IMR-90 (cell line): ENCODE results near the gene TOR1AIP2. TPM values are rescaled to one million over a fixed set of nuclear protein-coding genes. Genes with fewer than 3 reads are reported as not detected.

Experiments used
- ATAC-seq: fragments of 200-7000 bp; cut with Tn5 transposase; 2 replicates; pipeline ENCODE4 v1.9.1; 2020; ENCODE audit warnings: low read depth, mild to moderate bottlenecking, moderate library complexity
- BruUV-seq: library from RNA; stranded (reverse); fragments of 400-500 nt; replicated peaks from 2 replicates; lab custom pipeline; 2021; lab: Mats Ljungman, UMichigan
- CTCF ChIA-PET: fragments of 300-600 bp; formaldehyde crosslinking; extraction: SDS; loops from one replicate; lab custom pipeline; 2021; ENCODE audit warnings: antibody characterized with exemption; lab: Yijun Ruan, JAX
- POLR2A ChIA-PET: fragments of 300-600 bp; sonication (Branson Sonifier 250); formaldehyde crosslinking; loops from one replicate; lab custom pipeline; 2022; ENCODE audit warnings: antibody characterized with exemption; ENCODE audit not compliant: unreplicated experiment; lab: Charles Lee
- DNase-seq: peaks from one replicate; pipeline ENCODE4 v3.0.0; 2013
- H2AFZ ChIP-seq: replicated peaks from 2 replicates; pipeline ENCODE3; 2013; ENCODE audit warnings: low read length, mild to moderate bottlenecking; ENCODE audit not compliant: poor library complexity
- H2AK5ac ChIP-seq: 2 replicates; pipeline ENCODE4 v1.6.1; 2013; ENCODE audit warnings: low read depth, low read length, inconsistent platforms
- H2AK9ac ChIP-seq: replicated peaks from 2 replicates; pipeline ENCODE3; 2013; ENCODE audit warnings: mild to moderate bottlenecking, low read depth, low read length, moderate library complexity; ENCODE audit not compliant: poor library complexity
- H2BK120ac ChIP-seq: 2 replicates; pipeline ENCODE4 v1.6.1; 2013; ENCODE audit warnings: low read depth, low read length, inconsistent platforms
- H2BK15ac ChIP-seq: 3 replicates; pipeline ENCODE4 v1.6.1; 2013; ENCODE audit warnings: low read depth, low read length, inconsistent platforms
- H2BK20ac ChIP-seq: 2 replicates; pipeline ENCODE4 v1.6.1; 2013; ENCODE audit warnings: low read depth, mild to moderate bottlenecking, inconsistent platforms, low read length, moderate library complexity
- H2BK5ac ChIP-seq: 2 replicates; pipeline ENCODE4 v1.6.1; 2013; ENCODE audit warnings: mild to moderate bottlenecking, low read depth, low read length, inconsistent platforms; ENCODE audit not compliant: poor library complexity, severe bottlenecking
- H3K14ac ChIP-seq: replicated peaks from 2 replicates; pipeline ENCODE4 v1.6.1; 2013; ENCODE audit warnings: low read depth, low read length, inconsistent platforms
- H3K18ac ChIP-seq: 2 replicates; pipeline ENCODE4 v1.6.1; 2013; ENCODE audit warnings: low read depth, low read length, control low read depth
- H3K23ac ChIP-seq: 2 replicates; pipeline ENCODE4 v1.6.1; 2013; ENCODE audit warnings: low read depth, low read length, inconsistent platforms
- H3K27ac ChIP-seq: 2 replicates; pipeline ENCODE4 v1.5.1; 2013; ENCODE audit warnings: mild to moderate bottlenecking, control low read depth, low read length; ENCODE audit not compliant: insufficient read depth
- H3K27me3 ChIP-seq: 2 replicates; pipeline ENCODE4 v1.6.1; 2013; ENCODE audit warnings: low read length; ENCODE audit not compliant: control insufficient read depth, insufficient read depth
- H3K36me3 ChIP-seq: 2 replicates; pipeline ENCODE4 v1.6.1; 2013; ENCODE audit warnings: low read length, mixed read lengths; ENCODE audit not compliant: control insufficient read depth, insufficient read depth
- H3K4ac ChIP-seq: 2 replicates; pipeline ENCODE4 v1.6.1; 2013; ENCODE audit warnings: low read depth, low read length, inconsistent platforms
- H3K4me1 ChIP-seq: 2 replicates; pipeline ENCODE4 v1.6.1; 2013; ENCODE audit warnings: low read length, mixed read lengths; ENCODE audit not compliant: control insufficient read depth, insufficient read depth
- H3K4me2 ChIP-seq: 2 replicates; pipeline ENCODE4 v1.6.1; 2013; ENCODE audit warnings: low read depth, mild to moderate bottlenecking, control low read depth, low read length, moderate library complexity
- H3K4me3 ChIP-seq: 2 replicates; pipeline ENCODE4 v1.5.1; 2013; ENCODE audit warnings: low read depth, mild to moderate bottlenecking, control low read depth, low read length, moderate library complexity; ENCODE audit not compliant: insufficient read depth
- H3K56ac ChIP-seq: 2 replicates; pipeline ENCODE4 v1.6.1; 2013; ENCODE audit warnings: low read length, inconsistent platforms; ENCODE audit not compliant: insufficient read depth; ENCODE audit errors: extremely low read depth
- H3K79me1 ChIP-seq, 2 experiments: 2 replicates each; pipeline ENCODE4 v1.6.1; 2013; ENCODE audit warnings: low read length in 2 of 2, inconsistent platforms in 1 of 2, low read depth in 1 of 2
- H3K9ac ChIP-seq: 2 replicates; pipeline ENCODE4 v1.6.1; 2013; ENCODE audit warnings: low read depth, low read length, control low read depth
- H3K9me1 ChIP-seq: 2 replicates; pipeline ENCODE4 v1.6.1; 2013; ENCODE audit warnings: low read length, inconsistent platforms; ENCODE audit not compliant: insufficient read depth
- H3K9me3 ChIP-seq: 2 replicates; pipeline ENCODE4 v1.6.1; 2013; ENCODE audit warnings: low read length; ENCODE audit not compliant: control insufficient read depth, insufficient read depth
- H4K20me1 ChIP-seq: 2 replicates; pipeline ENCODE4 v1.6.1; 2013; ENCODE audit warnings: low read length, inconsistent platforms; ENCODE audit not compliant: insufficient read depth
- H4K5ac ChIP-seq: 2 replicates; pipeline ENCODE4 v1.6.1; 2013; ENCODE audit warnings: mild to moderate bottlenecking, low read depth, low read length, control low read depth
- H4K8ac ChIP-seq, 2 experiments: 2 replicates each; pipeline ENCODE4 v1.6.1; 2013; ENCODE audit warnings: low read depth in 2 of 2, low read length in 2 of 2, control low read depth in 1 of 2, inconsistent platforms in 1 of 2
- H4K91ac ChIP-seq: 2 replicates; pipeline ENCODE4 v1.6.1; 2013; ENCODE audit warnings: low read depth, low read length, inconsistent platforms; ENCODE audit not compliant: insufficient read depth
- CHD1 ChIP-seq: IDR thresholded peaks from 2 replicates; pipeline ENCODE4 v1.6.1; 2012; ENCODE audit warnings: low read depth, low read length, improper control_type of control experiment
- FOS ChIP-seq: fragments of 150-350 bp; IDR thresholded peaks from 2 replicates; pipeline ENCODE4 v1.6.1; 2016; ENCODE audit warnings: low read depth, low read length
- MAFK ChIP-seq: IDR thresholded peaks from 2 replicates; pipeline ENCODE4 v1.6.1; 2012; ENCODE audit warnings: low read depth, low read length, improper control_type of control experiment
- MXI1 ChIP-seq: IDR thresholded peaks from 2 replicates; pipeline ENCODE4 v1.6.1; 2012; ENCODE audit warnings: low read depth, mild to moderate bottlenecking, low read length, moderate library complexity, borderline replicate concordance
- RAD21 ChIP-seq: IDR thresholded peaks from 2 replicates; pipeline ENCODE4 v1.6.1; 2012; ENCODE audit warnings: low read length, improper control_type of control experiment
- RCOR1 ChIP-seq: IDR thresholded peaks from 2 replicates; pipeline ENCODE4 v1.6.1; 2012; ENCODE audit warnings: mild to moderate bottlenecking, low read length, improper control_type of control experiment; ENCODE audit not compliant: insufficient replicate concordance
- RFX5 ChIP-seq: IDR thresholded peaks from 2 replicates; pipeline ENCODE4 v1.8.0; 2012; ENCODE audit warnings: low read depth, mild to moderate bottlenecking, low read length, moderate library complexity
- WGBS, 2 experiments: methylation state at CpG; one replicate each; pipeline versions ENCODE4 v1.1.5 to v1.1.7; 2013; ENCODE audit warnings: missing lambda C conversion rate in 2 of 2; ENCODE audit not compliant: insufficient read length in 1 of 2; ENCODE audit errors: extremely low coverage in 2 of 2; 5-methylcytosine and 5-hydroxymethylcytosine counted together
- dilution Hi-C: fragments of 300-500 bp; cut with HindIII; formaldehyde crosslinking; loops from one replicate; pipeline ENCODE4 v1.14.3; 2018; ENCODE audit warnings: low sequenced_read_pairs; ENCODE audit not compliant: unreplicated experiment
- in situ Hi-C: fragments of 300-500 bp; cut with MboI; formaldehyde crosslinking; loops from 3 replicates; pipeline ENCODE4 v1.14.3; 2019; ENCODE audit warnings: low sequenced_read_pairs, inconsistent platforms, mixed read lengths
- intact Hi-C: fragments of 100-400 bp; cut with micrococcal nuclease; formaldehyde crosslinking; loops from 2 replicates; pipeline ENCODE4 v1.10.0; 2022
- polyA plus RNA-seq, 3 experiments: library from polyadenylated mRNA; depleted of rRNA; stranded (reverse); fragments of >200 nt; gene quantifications; 2 replicates each; pipeline ENCODE4 v1.2.3, GENCODE V29; 2012; ENCODE audit warnings: low replicate concordance in 1 of 3
- total RNA-seq: library from RNA; depleted of rRNA; stranded (reverse); fragments of >200 nt; gene quantifications from 2 replicates; pipeline ENCODE4 v1.2.3, GENCODE V29; 2012
- TF ChIP-seq, protein P1 (sequence below): fragments of 150-350 bp; IDR thresholded peaks from 2 replicates; pipeline ENCODE4 v1.6.1; 2017; ENCODE audit warnings: mild to moderate bottlenecking, antibody characterized with exemption, low read length, low read depth

The TOR1AIP2 gene
- total and polyA plus RNA-seq, 2 of the 4 experiments (the other 2 are of a cell fraction): 20.7 to 85.0 TPM

DNA sequence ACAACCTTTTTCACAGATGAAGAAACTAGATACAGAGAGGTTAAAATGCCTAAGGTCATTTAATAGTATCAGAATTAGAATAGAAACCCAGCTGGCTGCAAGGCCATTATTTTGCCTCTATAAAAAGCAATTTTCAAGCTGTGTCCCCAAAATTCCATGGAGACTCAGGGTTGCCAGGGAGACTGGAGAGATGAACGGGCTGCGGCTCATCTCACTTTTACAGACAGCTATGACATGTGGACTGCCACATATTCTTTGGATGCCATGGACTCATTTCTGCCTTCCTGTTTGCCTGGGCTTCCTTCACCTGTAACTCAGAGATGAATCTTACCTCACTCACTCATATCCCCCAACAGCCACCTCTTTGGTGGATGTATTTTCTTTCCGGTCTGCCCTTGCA, 17.0 kb downstream of the TOR1AIP2 start:
- H2BK5ac ChIP-seq: no peak overlapping the region
- ATAC-seq (no peak), DNase-seq (no peak)
- no peak overlapping the region for H3K18ac ChIP-seq
- no TSS peak for BruUV-seq
- peaks cover 10% of the 10 kb centered on the region for H4K20me1 ChIP-seq
- H3K27me3 ChIP-seq: no peaks in the 10 kb centered on the region
- peaks cover 30 to 41% of the 10 kb centered on the region in 2 experiments for H3K79me1 ChIP-seq
- TF ChIP-seq, protein P1, sequence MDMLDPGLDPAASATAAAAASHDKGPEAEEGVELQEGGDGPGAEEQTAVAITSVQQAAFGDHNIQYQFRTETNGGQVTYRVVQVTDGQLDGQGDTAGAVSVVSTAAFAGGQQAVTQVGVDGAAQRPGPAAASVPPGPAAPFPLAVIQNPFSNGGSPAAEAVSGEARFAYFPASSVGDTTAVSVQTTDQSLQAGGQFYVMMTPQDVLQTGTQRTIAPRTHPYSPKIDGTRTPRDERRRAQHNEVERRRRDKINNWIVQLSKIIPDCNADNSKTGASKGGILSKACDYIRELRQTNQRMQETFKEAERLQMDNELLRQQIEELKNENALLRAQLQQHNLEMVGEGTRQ: no peak
- no peak for TF ChIP-seq CHD1
- no peak for TF ChIP-seq RAD21
- TF ChIP-seq MXI1: no peak
- no peak for TF ChIP-seq MAFK
- TF ChIP-seq FOS: no peak
- TF ChIP-seq RFX5: no peak
- TF ChIP-seq RCOR1: no peak
- H3K14ac ChIP-seq: no peak overlapping the region
- 100% methylated on average over 2 of the region's 3 CpGs; no CpG with 5 or more reads in 1 of the 2 experiments for WGBS, 2 experiments
- peaks cover 37% of the 10 kb centered on the region for H3K36me3 ChIP-seq
- no peak overlapping the region for H3K23ac ChIP-seq
- no peak overlapping the region for H2AK9ac ChIP-seq
- in situ Hi-C loops: loop anchor here (25.0 kb wide), 1 partner anchor 552 kb away; no protein-coding TSS in a partner anchor
- H2BK20ac ChIP-seq: no peak overlapping the region
- peaks cover 4% of the 10 kb centered on the region; the same call in 1 of the 2 replicates for H3K9me1 ChIP-seq
- H4K91ac ChIP-seq: no peak overlapping the region
- CTCF ChIA-PET: no interaction called here
- no peak overlapping the region for H3K4me2 ChIP-seq
- H4K5ac ChIP-seq: no peak overlapping the region
- no peak overlapping the region for H3K4me3 ChIP-seq
- no peak overlapping the region for H4K8ac ChIP-seq
- H2BK15ac ChIP-seq: no peak overlapping the region
- H3K4ac ChIP-seq: no peak overlapping the region
- no peak overlapping the region for H3K27ac ChIP-seq
- H3K9ac ChIP-seq: no peak overlapping the region
- no peak overlapping the region for H3K56ac ChIP-seq
- dilution Hi-C loops: no loop called here
- no peaks in the 10 kb centered on the region for H3K4me1 ChIP-seq
- POLR2A ChIA-PET: no interaction called here
- no peak overlapping the region for H2BK120ac ChIP-seq
- H2AK5ac ChIP-seq: no peak overlapping the region
- H3K9me3 ChIP-seq: no peaks in the 10 kb centered on the region
- no peak overlapping the region for H2AFZ ChIP-seq
- intact Hi-C loops: no loop called here
